ENCODE results near the gene KIF4B. TPM values are rescaled to one million over a fixed set of nuclear protein-coding genes. Genes with fewer than 3 reads are reported as not detected.

KIF4B gene
- total and polyA plus RNA-seq, 2 of the 13 experiments (the other 11 are each of a cell fraction or from before 2014, with no cell fraction given), result 0.04 TPM; not detected in 1

GRCh38 chr5:154968953-154969352 lies 44.6 kb upstream of the KIF4B start (continued):
- TF ChIP-seq REST (IDR thresholded peaks at IDR 0.05; ENCODE audit: borderline replicate concordance in 1 of 2, low read depth in 1 of 2, low read length in 2 of 2) (no peak), SP4 (CRISPR knock-in tag; IDR thresholded peaks at IDR 0.05) (no peak), TIGD3 (CRISPR knock-in tag; IDR thresholded peaks at IDR 0.05; ENCODE audit: borderline replicate concordance) (no peak), THYN1 (CRISPR knock-in tag; IDR thresholded peaks at IDR 0.05; ENCODE audit: borderline replicate concordance, low read depth) (no peak), SMC3 (IDR thresholded peaks at IDR 0.05; ENCODE audit: low read length) (no peak), SKI (IDR thresholded peaks at IDR 0.05; ENCODE audit: partially characterized antibody) (no peak), ZBTB26 (CRISPR knock-in tag; IDR thresholded peaks at IDR 0.05; ENCODE audit: borderline replicate concordance) (no peak), ATM (IDR thresholded peaks at IDR 0.05; ENCODE audit: borderline replicate concordance) (no peak)

Data from HepG2 (cell line).